Pancreas (tissue), 10 donors: ENCODE results near the gene GLS. TPM values are rescaled to one million over a fixed set of nuclear protein-coding genes. Genes with fewer than 3 reads are reported as not detected.

Experiments used
- ATAC-seq, 4 donors: fragments of 200-7000 bp; cut with Tn5 transposase; one replicate each; pipeline versions ENCODE4 v1.8.0 to v1.9.1; 2020; ENCODE audit warnings: mild to moderate bottlenecking in 4 of 4, moderate library complexity in 4 of 4
- DNase-seq, 6 donors: peaks; one replicate each; pipeline ENCODE4 v3.0.0-alpha.2; 2020
- FAIRE-seq: peaks from 2 replicates; lab custom pipeline; 2012; peaks lifted over from hg19 to GRCh38; lab: Jason Lieb, UNC
- H3K27ac ChIP-seq, 4 donors: fragments of 200-600 bp; sonication (generic); 1 replicate in 3 of 4; 2 replicates in 1 of 4; pipeline versions ENCODE4 v1.5.0 to v1.8.0; 2020
- H3K27me3 ChIP-seq, 4 donors: fragments of 200-600 bp; one replicate each; pipeline ENCODE4 v1.8.0; 2021
- H3K36me3 ChIP-seq, 3 donors: fragments of 200-600 bp; sonication (generic) in 1 of 3; one replicate each; pipeline versions ENCODE4 v1.5.0 to v1.8.0; 2020 to 2021
- H3K4me1 ChIP-seq, 3 donors: fragments of 200-600 bp; one replicate each; pipeline ENCODE4 v1.8.0; 2021
- H3K4me3 ChIP-seq, 4 donors: fragments of 200-600 bp; sonication (generic) in 2 of 4; one replicate each; pipeline versions ENCODE4 v1.5.0 to v1.8.0; 2020 to 2021
- H3K9me3 ChIP-seq, 4 donors: fragments of 200-600 bp; one replicate each; pipeline ENCODE4 v1.8.0; 2021
- WGBS, 2 donors: extraction: QIAGEN DNeasy Blood & Tissue Kit; methylation state at CpG; one replicate each; pipeline ENCODE4 v1.1.7; 2013; 5-methylcytosine and 5-hydroxymethylcytosine counted together
- intact Hi-C, 3 donors: fragments of 100-400 bp; cut with DNase I; formaldehyde crosslinking; loops; one replicate each; pipeline versions ENCODE4 v1.11.1 to v1.14.2; 2022
- polyA plus RNA-seq, 2 donors: library from polyadenylated mRNA; stranded (reverse); fragments of 200-250 nt; gene quantifications; one replicate each; pipeline ENCODE4 v1.2.3, GENCODE V29; 2013
- total RNA-seq, 6 donors: library from RNA; stranded (reverse); fragmentation: NEBNext Ultra II Directional in 4 of 6; extraction: Animal tissue kit (Norgen Biotek cat#: 25700) in 4 of 6; gene quantifications; one replicate each; pipeline versions ENCODE4 v1.2.1 to v1.2.4, GENCODE V29; 2021 to 2023
- TF ChIP-seq, protein P1 (sequence below), 4 donors: fragments of 200-600 bp; sonication (generic) in 3 of 4; IDR thresholded peaks; one replicate each; pipeline versions ENCODE4 v1.5.0 to v1.8.0; 2021; ENCODE audit warnings: antibody characterized with exemption in 4 of 4
- donor health status: healthy with polysubstance abuse.
- donor health status: DM: no; HTN: no; CAD: no; lungs with moderate emphysema.
- donor health status: DM: no; HTN: no; CAD: no.
- donor health status: control.
- donor health status: control.
- donor health status: Bipolar disorder and iron deficiency.
- donor health status: DM: yes; HTN: yes; CAD: no.
- donor health status: DM: no; HTN: no; CAD: no.
- donor health status: DM: no; HTN: no; CAD: no.
- donor health status: DM: yes; HTN: yes; CAD: no.

Gene GLS
- total and polyA plus RNA-seq, 8 donors, result 20.5 to 84.4 (median 51.6) TPM

DNA sequence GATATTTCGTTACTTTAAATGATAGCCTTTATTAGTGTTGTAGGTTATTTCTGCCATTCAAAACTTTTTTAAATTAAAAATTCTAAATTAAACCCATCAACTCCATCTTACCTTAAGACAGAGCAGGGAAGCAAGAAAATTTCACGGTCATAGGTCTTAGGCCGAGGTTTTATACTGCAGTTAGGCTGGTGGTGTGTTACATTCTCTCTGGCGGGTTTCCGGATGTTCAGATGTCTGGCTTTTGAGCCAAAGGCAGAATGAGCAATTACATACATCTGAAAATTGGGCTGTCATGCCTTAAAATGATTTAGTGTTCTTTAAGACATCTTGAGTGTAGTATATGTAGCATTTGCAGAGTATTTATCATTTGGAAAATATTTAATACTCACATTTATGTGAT is 27.9 kb downstream of the GLS start:
- TF ChIP-seq, protein P1, sequence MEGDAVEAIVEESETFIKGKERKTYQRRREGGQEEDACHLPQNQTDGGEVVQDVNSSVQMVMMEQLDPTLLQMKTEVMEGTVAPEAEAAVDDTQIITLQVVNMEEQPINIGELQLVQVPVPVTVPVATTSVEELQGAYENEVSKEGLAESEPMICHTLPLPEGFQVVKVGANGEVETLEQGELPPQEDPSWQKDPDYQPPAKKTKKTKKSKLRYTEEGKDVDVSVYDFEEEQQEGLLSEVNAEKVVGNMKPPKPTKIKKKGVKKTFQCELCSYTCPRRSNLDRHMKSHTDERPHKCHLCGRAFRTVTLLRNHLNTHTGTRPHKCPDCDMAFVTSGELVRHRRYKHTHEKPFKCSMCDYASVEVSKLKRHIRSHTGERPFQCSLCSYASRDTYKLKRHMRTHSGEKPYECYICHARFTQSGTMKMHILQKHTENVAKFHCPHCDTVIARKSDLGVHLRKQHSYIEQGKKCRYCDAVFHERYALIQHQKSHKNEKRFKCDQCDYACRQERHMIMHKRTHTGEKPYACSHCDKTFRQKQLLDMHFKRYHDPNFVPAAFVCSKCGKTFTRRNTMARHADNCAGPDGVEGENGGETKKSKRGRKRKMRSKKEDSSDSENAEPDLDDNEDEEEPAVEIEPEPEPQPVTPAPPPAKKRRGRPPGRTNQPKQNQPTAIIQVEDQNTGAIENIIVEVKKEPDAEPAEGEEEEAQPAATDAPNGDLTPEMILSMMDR (IDR thresholded peaks at IDR 0.05), result no peak
- WGBS, 2 donors, result 98 to 99% methylated on average over 5 of the region's 5 CpGs
- Histone ChIP-seq H3K4me3 (no peak overlapping the region), H3K4me1 (peaks cover 0 to 12% (median 8%) of the 10 kb centered on the region in 3 donors), H3K27ac (no peak overlapping the region), H3K27me3 (no peaks in the 10 kb centered on the region), H3K9me3 (no peaks in the 10 kb centered on the region), H3K36me3 (peaks cover 0 to 16% (median 10%) of the 10 kb centered on the region in 3 donors)
- FAIRE-seq, result no peak
- intact Hi-C loops, result no loop called here
- ATAC-seq, result no peak
- DNase-seq, result no peak

DNA sequence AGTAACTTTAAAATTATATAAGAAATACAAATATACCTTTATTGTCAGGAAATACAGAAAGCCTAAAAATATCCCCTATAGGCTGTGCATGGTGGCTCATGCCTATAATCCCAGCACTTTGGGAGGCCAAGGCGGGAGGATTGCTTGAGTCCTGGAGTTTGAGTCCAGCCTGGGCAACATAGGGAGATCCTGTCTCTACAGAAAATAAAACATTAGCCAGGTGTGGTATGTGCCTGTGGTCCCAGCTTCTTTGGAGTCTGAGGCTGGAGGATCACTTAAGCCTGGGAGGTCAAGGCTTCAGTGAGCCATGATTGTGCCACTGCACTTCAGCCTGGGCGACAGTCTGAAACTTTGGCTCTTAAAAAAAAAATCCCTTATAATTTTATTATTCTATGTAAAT is 29.1 kb downstream of the GLS start:
- intact Hi-C loops, result no loop called here
- H3K9me3 ChIP-seq, result no peaks in the 10 kb centered on the region
- WGBS, 2 donors, result 94 to 100% methylated on average over 2 of the region's 2 CpGs
- H3K4me3 ChIP-seq, result no peak overlapping the region
- no peaks in the 10 kb centered on the region for H3K27me3 ChIP-seq
- peaks cover 0 to 12% (median 8%) of the 10 kb centered on the region in 3 donors for H3K4me1 ChIP-seq
- FAIRE-seq (no peak), DNase-seq (no peak), ATAC-seq (no peak)
- TF ChIP-seq, protein P1 (IDR thresholded peaks at IDR 0.05), result no peak
- H3K36me3 ChIP-seq, result peaks cover 0 to 13% (median 10%) of the 10 kb centered on the region in 3 donors
- H3K27ac ChIP-seq, result no peak overlapping the region

DNA sequence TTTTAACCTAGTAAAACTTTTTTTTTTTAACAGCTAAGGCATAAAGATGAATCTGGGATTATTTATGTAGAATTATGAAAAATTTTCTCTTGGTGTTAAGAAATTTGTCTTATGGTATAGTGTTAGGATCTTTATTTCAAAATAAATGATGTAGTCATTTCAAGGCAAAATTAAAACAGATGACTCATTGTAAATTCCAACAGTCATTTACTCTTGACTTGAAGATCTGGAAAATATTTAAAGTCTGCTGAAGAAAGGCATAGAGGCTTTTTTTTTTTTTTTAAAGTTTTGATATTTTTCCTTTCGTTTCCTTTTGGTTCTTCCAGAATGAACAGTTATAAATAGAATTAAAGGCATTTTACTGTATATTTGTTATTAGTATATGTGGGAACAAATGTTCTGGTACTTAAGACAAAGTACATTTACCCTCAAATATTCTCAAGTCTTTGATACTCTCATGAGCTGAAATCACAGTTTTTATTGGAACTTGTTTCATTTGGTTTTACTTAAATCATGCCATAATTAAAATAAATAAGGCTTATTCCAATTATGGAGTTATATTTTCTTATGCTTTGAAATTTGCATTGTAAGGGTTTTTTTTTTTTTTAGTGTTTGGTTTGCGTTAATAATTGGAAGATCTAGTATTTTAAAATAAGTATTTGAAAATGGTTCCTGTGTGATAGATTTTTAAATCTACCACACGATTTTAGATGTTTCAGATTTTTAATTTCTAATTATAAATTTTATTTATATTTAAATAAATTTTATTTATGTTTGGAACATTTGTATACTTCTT is 29.9 kb downstream of the GLS start:
- H3K27ac ChIP-seq, result peak overlapping the region in 1 of 4 donors; percentile 7
- H3K36me3 ChIP-seq, result peaks cover 0 to 10% (median 6%) of the 10 kb centered on the region in 3 donors
- DNase-seq (no peak), ATAC-seq (peak in 1 of 4 donors; percentile 43), FAIRE-seq (peak; percentile 84)
- H3K4me1 ChIP-seq, result peaks cover 0 to 12% (median 8%) of the 10 kb centered on the region in 3 donors
- H3K9me3 ChIP-seq, result no peaks in the 10 kb centered on the region
- TF ChIP-seq, protein P1 (IDR thresholded peaks at IDR 0.05), result no peak
- WGBS, 2 donors, result 53 to 60% methylated on average over 3 of the region's 3 CpGs
- H3K27me3 ChIP-seq, result no peaks in the 10 kb centered on the region
- no peak overlapping the region for H3K4me3 ChIP-seq
- intact Hi-C loops, result no loop called here

DNA sequence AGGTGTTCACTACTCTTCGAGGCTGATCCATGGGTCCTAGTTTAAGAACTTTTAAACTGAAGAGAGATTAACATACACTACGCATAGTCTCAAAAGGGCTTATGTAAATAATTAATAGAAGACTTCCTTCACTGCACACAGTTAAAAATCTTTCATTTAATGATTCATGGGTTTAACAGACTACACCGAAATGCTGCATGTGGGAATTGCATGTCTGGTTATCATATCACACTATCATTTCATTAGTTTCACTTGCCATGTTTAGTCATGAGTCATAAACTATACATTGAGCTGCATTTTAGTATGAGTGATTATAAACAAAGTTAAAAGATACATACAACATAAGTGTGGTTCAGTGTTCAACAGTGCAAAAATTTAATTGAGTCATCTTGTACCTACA is 31.2 kb downstream of the GLS start:
- intact Hi-C loops, result no loop called here
- no peak for FAIRE-seq

More for the DNA sequence above, 31.2 kb downstream of the GLS start:
- Histone ChIP-seq H3K4me3 (no peak overlapping the region), H3K4me1 (peaks cover 4 to 13% (median 12%) of the 10 kb centered on the region in 3 donors), H3K27me3 (no peaks in the 10 kb centered on the region), H3K36me3 (peaks cover 0 to 10% (median 5%) of the 10 kb centered on the region in 3 donors), H3K9me3 (no peaks in the 10 kb centered on the region), H3K27ac (no peak overlapping the region)
- DNase-seq, result no peak
- ATAC-seq, result peak in 3 of 4 donors; percentile 29 to 40 (median 32)
- TF ChIP-seq, protein P1 (IDR thresholded peaks at IDR 0.05), result no peak
- WGBS, 2 donors, result 45 to 46% methylated on average over 3 of the region's 3 CpGs
